Right lung (tissue), 5 donors: ENCODE measurements around the gene METTL17. TPM values are rescaled to one million over a fixed set of nuclear protein-coding genes. Genes with fewer than 3 reads are reported as not detected.
"Not testable (repeated sequence)": the region's sequence is repeated elsewhere in the genome, so short reads cannot be mapped to it uniquely, and the experiment has no call there.

Experiments
- DNase-seq, 2 donors: peaks; one replicate each; pipeline ENCODE4 v3.0.0-alpha.2; 2013
- polyA plus RNA-seq, 5 donors: library from polyadenylated mRNA; unstranded; fragments of 120-200 nt; gene quantifications; one replicate each; pipeline versions ENCODE4 v1.2.1 to v1.2.3, GENCODE V29; 2013; ENCODE audit warnings: inconsistent platforms in 1 of 5, low replicate concordance in 1 of 5; ENCODE audit not compliant: insufficient read length in 5 of 5, insufficient read depth in 1 of 5

Gene METTL17
- polyA plus RNA-seq, 5 donors = 104 to 139 (median 116) TPM

DNA sequence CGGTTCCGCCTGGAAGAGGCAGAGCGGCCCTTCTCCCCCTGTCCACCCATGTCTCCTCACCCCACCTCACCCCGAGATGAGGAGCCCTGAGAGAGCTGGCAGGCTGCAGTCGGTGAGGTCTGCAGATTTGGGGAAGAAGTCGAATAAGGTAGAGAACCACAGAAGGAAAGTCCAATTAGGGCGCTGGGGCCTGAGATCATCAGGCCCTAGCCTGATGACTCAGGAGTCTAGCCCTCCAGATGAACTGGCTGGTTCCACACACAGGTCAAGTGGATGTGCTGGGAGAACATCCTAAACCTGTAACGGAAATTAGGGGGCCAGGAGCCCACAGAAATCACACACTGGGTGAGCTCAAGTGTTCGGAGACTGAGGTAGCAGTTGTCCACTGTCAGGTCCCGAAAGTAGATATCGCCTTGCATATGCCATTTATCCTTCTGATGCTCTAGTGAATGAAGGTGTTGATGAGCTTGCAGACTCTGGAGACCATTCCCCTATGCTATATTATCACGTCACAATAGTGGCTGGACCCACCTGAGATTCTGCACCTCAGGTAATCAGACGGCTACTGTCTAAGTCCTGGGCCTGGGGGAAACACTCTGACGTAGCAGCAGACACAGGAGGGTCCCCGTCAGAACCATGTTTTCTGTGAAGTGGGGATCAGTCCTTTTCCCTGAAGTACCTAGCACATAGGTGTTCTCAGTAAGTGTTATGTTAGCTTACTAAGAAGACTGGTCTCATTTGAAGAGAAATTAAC lies 886 bp upstream of the METTL17 start:
- DNase-seq = no peak

DNA sequence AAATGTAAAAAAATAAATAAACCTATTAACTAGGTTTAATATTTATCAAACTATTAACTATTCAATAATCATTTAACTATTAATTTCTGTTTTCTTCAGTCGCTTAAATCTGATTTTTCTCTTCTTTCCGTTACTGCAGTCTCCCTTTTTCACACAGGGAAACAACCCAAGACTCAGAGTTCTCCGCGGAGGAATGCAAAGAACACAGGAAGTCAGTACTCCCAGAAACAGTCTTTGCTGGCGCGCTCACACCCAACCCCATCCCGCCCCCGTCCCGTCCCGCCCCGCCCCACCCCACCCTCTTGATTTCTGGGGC lies 351 bp upstream of the METTL17 start:
- DNase-seq = no peak

DNA sequence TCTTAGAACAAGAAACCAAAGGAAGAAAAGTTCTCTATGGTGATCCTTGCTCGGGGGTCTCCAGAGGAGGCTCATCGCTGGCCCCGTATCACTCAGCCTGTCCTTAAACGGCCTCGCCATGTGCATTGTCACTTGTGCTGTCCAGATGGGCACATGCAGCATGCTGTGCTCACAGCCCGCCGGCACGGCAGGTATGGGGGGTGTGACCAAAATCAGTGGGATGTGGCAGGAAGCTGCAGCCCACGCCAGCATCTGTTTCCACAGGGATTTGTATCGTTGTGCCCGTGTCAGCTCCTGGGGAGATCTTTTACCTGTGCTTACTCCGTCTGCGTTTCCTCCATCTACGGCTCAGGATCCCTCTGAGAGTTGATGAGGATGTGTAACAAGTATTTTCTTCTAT lies 6.7 kb downstream of the METTL17 start:
- no peak for DNase-seq

DNA sequence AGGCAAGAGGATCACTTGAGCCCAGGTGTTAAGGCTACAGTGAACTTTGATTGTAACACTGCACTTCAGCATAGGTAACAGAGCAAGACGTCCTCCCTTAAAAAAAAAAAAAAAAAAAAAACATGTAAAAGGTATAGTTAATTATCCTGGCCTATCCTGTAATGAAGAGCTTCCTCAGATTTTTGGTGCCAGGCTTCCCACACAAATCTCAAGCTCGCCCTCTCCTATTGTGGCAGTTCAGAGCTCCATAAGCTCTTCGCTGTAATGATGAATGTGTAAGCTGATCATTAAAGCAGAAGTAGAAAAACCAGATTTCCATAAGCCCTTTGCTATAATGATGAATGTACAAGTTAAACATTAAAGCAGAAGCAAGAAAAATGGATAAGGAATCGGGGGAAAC lies 7.3 kb downstream of the METTL17 start:
- no peak for DNase-seq

DNA sequence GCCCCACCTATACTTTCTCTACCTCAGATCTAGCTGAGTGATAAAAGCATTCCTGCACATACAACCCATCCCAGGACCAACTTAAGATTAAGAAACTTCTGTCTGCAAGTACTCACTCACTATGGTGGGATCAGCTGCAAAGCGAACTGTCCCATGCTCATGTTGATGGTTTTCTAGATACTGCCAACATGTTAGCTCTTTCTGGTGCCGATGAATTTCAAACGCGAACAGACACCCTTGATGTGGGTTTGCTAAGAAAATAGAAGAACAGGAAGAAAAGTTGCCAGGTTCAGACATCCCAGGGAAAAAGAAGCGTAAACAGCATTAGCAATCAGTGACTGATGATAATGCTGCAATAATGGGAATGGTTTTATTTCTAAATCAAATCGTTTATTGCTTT lies 7.8 kb downstream of the METTL17 start:
- no peak for DNase-seq

DNA sequence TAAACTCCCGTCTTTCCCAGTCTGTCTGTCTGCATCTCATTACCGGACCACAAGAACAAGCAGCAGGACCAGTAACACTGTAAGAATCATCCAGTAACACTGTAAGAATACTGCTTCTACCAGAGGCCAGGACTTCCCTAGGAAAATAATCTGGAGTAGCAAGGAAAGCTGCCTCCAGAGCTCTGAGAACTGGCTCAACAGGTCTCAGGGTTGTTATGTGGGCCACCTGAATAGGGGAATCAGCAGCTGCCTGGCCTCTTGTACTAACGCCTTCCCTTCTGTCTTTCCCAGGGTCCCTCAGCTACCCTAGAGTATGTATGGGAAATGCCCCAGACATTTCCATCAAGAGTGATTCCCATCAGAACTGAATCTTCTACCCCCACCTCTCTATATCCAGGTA lies 8.4 kb downstream of the METTL17 start:
- DNase-seq = peak; percentile 38 to 51

DNA sequence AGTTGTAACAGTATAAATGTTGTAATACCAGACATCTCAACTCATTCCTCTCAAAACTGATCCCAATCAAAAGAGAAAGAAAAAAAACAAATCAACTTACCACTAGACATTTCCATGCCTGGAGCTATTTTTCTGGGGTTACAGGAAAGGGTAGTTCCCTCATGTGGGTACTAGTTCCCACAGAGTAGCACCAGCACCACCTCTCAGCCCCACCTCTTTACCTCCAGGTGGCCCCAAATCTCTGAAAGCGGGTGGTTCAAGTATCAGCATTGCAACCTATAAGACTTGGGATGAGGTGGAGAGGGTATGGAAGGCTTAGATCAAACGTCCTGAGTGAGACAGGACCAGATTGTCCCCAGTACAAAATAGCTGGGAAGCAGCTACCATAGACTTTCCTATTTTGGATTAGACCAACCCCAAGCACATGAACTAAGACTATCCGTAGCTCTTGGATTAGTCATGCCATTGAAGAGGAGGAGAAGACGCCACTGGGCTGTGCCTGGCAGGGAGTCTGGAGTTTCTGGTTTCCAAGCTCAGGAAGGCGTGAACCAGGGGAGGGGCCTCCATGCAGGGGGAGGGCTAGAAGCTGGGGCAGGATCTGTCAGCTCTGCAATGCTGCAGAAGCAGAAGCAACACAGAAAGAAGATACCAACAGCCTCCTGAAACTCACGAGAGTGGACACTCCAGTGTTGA lies 9.0 kb downstream of the METTL17 start, which contains the start of gene SLC39A2:
TSS of gene SLC39A2 (plus strand) at position 620 of the 693 bp plus-strand sequence. CDS start 154 bp downstream, outside the sequence.
- no peak for DNase-seq

DNA sequence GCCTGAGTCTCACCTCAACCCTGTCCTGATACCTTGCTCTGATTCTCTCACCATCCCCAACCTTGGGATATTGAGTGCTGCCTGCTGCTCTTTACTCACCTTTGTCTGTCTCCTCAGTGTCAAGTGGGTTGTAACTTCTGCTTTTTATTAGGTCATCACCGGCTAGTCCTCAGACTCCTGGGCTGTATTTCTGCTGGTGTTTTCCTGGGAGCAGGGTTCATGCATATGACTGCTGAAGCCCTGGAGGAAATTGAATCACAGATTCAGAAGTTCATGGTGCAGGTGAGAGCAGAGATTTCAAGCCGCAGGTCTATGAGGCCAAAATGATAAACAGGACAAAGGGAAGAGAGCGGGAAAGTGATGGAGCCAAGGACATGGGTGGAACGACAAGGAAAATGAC lies 9.8 kb downstream of the METTL17 start:
- no peak for DNase-seq

DNA sequence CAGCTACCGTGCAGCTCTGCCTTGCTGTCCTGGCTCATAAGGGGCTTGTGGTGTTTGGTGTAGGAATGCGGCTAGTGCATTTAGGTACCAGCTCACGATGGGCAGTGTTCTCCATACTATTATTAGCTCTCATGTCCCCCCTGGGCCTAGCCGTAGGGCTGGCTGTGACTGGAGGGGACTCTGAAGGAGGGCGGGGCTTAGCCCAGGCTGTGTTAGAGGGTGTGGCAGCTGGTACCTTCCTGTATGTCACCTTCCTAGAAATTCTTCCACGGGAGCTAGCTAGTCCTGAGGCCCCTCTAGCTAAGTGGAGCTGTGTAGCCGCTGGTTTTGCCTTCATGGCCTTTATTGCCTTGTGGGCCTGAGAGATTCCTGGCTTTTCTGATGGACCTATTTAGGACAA lies 11.4 kb downstream of the METTL17 start:
- DNase-seq = no peak

DNA sequence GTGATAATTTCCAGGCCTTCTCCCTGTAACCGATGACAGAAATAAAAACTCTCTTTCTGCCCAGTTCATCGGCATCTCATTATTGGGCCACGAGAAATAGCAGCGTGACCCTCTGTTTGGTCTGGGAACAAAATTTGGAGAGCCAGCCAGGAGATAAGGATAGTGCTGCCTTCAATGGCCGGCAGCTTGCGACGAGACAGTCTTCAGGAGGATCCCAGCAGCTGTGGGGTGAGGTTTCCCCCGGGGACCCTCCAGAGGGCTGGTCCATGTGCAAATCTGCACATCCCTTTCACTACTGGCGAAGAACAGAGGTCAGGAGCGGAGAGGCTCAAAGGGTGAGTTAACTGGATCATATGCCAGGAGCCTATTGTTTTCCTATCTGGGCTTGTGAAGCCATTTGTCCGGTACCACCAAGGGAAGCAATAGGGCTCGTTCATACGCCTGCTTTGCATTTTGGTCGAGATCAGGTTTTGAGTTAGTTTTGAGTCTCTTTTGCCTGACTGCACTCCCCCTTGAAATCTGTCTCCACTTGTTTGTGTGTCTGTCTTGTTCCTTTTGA lies 14.1 kb downstream of the METTL17 start:
- DNase-seq = no peak

DNA sequence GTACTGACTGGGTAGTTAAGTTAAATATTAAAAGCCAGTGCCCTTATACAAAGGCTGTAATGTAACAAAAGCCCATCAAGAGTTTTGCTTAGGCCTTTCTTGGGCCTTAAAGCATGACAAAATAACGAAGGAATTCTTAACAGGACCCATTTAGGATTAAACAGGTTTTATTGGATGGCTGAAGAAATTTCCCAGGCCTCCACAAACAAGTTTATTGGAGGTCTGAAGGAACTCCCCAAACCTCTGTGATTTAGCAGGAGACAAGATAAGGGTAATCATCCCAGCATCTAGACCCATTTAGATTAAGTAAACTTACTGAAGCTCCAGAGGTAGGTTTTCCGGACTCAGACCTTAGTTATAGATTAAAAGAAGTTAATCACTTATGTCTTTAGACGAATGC lies 19.9 kb downstream of the METTL17 start:
- not testable (repeated sequence) for DNase-seq

DNA sequence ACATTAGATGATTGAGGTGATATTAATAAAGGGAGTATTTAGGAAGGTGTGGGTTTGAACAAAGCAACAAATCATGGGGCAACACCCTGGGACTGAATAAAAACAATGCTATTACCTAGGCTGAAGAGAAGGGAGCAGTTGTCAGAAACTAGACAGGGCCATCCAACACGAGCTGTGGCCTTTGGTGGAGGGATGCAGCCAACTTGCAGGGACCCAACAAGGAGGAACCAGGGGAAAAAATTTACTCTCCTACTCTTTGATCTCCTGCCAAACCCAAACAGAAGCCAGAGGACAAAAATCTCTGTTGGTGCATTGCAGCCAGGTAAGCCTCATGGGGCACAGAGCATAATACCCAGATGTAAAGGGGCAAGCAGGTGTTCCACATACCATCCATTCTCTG lies 21.4 kb downstream of the METTL17 start:
- DNase-seq = no peak

DNA sequence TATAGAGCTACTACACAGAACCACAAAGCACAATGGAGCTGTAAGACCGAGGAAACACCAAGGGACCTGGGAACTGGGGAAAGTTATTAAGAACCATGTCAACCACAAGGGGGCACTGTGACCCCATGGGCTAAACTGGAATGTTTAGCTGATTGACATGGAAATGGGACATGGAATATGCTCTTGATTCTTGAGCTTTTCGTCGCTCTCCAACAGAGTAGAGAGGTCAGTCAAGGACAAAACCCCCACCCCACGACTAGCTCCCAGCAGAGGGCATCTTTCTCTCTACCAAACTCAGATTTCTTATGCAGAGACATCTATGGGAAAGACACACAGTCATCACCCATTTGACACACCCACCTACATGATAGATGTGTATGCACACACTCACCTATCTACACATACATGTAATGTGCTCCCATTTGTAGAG lies 25.0 kb downstream of the METTL17 start:
- DNase-seq = peak; percentile 80 to 87

DNA sequence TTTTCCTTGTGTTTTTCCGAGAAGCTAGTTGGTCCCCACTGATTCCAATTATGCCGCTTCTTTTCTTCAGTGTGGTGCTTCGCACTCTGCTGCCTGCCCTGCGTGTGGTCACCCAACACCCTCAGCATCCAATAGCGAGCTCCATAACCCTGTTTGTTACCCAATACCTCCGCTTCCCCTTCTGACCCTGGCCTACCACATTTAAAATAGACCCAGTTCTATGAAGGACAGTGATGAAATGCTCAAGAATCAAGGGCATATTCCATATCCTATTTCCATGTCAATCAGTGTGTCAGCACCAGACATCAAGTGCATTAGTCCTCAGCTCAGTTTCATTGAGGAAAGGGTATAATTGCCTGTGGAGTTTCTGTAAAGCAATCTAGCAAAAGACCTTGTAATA lies 25.5 kb downstream of the METTL17 start:
- DNase-seq = no peak

DNA sequence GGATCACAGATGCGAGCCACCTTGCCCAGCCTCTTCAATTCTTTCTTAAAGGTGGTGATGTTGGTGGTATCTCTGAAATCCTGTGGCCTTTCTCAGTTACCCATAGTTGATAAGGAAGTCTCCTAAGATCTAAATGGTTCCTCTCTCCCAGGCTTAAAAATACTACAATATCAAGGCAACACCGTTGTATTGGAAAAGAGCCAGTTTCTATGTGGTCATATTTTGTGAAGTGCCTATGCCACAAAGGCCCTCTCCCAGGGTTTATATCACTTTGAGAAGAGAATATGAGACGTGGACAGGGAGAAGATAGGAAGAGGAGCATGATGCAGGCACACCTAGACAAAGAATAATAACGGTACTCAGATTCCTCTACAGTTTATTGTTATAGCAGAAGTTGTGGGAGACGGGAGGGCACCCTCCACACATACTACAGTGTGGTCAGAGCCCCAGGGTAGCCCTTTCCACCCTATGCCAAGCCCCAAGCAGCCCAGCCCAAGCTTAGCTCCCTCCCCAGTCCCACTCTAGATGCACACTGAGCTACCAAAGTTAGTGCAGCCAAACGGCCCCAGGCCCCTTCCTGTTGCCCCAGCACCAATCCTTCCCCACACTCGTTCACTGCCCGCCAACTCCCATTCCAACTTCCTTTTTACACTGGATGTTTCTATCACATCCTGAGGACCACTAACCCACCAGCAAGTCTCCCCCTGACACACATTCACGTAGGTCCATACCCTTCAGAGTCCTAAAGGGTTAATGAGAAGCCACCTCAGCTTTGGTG lies 26.8 kb downstream of the METTL17 start:
- DNase-seq = no peak

DNA sequence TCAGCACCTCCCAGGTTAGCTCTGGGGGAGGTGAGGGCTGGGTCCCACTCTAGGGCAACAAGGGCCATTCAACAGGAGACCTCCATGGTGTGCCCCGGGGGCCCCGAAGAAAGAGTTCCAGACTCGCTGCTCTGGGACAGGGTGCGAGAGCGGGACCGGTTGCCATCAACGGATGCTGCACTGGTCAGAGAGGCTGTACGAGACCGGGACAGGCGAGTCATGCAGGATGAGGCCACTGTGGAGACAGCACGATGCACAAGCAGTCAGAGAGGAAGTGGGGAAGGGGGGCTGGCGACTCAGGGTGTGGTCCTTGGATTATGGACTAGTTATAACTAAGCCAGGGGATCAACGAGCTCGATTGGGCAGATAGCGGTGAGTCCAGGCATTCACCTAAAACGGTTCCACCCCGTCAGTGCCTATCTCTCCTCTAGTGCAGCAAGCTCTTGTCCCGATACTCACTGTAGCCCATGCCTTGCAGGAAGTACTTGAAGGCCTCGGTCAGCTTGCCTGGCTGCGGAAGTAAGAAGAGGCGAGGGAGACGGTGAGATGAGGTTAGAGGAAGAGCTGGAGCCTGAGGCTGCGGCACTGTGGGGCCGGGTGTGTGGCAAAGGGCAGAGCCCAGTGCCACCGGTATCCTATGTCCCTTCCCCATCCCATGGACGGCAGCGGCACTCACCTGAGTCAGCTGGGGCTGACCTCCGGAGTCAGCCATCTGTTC lies 27.9 kb downstream of the METTL17 start:
- no peak for DNase-seq

DNA sequence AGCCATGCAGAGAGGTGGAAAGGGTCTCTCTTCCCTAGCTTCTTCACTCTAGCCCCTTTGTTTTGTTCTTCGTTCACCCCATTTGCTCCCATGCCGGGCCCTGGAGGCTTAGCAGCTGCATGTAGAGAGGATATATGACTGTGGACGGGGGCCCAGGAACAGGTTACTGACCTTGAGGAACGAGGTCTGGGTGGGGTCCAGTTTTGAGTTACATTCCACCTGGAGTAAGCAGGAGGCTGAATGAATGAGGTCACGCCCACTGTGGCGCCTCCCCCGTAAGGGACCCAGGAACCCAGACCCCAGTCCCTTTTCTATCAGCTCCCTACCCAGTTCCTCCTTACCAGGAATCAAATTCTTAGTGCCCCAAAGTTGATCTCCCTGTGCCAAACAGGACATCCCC lies 28.5 kb downstream of the METTL17 start:
- DNase-seq = no peak

DNA sequence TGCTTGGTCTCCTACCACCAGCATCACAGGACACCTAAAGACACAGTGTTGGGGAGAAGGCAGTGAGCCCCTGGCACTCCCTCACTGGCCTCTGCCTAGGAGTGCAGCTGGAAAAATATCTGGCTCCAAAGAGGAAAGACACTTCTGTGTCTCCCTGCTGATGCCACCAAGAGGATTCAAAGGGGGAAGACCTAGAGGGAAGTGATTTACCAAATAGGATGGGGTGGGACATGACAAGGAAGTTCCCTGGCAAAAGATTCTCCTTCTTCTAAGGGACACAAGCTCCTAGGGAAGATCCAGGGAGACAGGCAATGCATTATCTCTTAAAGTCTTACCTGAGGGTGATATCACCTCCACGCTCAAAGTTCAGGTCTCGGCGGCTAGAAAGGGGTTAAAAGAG lies 29.0 kb downstream of the METTL17 start:
- DNase-seq = no peak

DNA sequence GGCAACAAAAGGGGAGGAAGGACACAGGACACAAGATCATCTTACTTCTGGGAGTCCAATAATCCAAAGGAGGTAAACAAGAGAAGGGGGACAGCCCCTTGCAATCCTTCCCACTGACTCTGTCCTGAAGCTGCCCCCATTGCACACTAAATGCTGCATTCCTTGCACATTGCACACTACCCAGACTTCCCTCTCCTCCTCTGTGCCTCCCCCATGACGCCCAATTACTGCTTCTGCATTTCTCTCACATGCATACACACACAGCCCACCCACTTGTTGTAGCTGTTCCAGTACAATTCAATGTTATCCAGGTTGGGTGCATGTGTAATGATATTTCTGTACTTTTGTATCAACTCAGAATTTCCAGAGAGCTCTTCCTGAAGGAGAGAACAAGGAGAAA lies 29.6 kb downstream of the METTL17 start:
- DNase-seq = no peak

DNA sequence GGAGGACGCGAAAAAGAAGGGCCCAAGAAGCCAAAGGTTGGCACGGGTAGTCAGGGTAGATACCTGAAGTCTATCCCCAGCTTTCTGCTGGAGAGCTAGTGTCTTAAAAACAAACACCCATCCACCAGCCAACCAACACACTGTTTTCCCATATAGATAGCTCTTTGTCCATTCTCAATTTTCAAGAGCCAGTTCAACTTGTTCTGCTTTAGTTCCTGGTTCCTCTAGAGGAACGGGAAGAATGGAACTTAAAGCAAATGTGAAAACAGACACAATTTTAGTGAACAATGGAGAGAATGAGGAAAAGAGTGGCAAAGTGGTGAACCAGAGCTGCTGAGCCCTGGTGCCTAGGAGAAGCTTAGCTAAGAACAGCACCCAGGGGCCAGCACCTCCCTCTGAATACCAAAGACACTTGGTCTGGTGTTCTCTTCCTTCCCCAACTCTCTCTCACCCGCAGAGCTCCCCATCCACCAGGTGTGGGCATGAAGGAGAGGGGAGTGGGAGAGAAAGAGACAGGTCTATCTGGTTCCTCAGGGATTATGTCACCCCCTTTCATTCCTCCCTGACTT lies 31.3 kb downstream of the METTL17 start:
- no peak for DNase-seq

DNA sequence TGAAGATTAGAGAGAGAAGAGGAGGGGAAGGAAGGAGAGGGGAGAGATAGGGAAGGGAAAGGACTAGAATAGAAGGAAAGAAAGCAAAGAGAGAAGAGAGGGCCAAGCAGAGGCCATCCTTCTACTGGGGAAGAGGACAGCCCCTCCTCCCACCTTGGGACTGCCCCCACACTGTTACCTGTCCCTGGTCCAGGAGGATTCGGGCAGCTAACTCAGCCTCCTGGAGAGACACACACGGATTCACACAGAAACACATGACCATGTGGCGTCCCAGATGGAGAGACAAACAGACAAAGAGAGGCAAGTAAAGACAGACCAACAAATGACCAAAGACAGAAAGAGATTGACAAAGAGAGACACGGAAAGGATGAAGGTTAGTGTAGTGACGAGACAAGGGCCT lies 32.9 kb downstream of the METTL17 start:
- no peak for DNase-seq
